Fibroblast of mammary gland (primary cell): ENCODE measurements around the gene TOR1A.

Source experiments
- DNase-seq: peaks from one replicate; pipeline ENCODE4 v3.0.0-alpha.2; 2010; ENCODE audit warnings: low read depth
- H3K4me3 ChIP-seq: 2 replicates; pipeline ENCODE4 v1.5.1; 2011; ENCODE audit warnings: low read depth, mild to moderate bottlenecking, low read length, moderate library complexity; ENCODE audit not compliant: control insufficient read depth
- TF ChIP-seq, protein P1 (sequence below): conservative IDR thresholded peaks from 2 replicates; pipeline ENCODE4 v1.5.1; 2011; ENCODE audit warnings: low read depth, low read length, inconsistent platforms; ENCODE audit not compliant: control insufficient read depth, insufficient read depth

The TOR1A gene

DNA sequence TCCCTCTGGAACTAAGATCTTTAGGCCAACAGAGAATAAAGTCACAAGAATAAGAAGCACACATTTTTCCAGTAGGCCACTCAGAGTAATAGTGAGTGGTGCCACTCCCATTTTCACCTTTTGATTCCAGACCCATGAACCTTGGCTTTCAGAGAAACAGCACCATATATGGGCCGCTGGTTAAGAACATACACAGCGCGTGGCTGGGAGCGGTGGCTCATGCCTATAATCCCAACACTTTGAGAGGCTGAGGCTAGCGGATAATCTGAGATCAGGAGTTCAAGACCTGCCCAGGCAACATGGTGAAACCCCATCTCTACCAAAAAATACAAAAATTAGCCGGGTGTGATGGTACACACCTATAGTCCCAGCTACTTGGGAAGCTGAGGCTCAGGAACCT is 55.5 kb downstream of the TOR1A start:
- no peak overlapping the region for H3K4me3 ChIP-seq
- no peak for DNase-seq
- TF ChIP-seq, protein P1, sequence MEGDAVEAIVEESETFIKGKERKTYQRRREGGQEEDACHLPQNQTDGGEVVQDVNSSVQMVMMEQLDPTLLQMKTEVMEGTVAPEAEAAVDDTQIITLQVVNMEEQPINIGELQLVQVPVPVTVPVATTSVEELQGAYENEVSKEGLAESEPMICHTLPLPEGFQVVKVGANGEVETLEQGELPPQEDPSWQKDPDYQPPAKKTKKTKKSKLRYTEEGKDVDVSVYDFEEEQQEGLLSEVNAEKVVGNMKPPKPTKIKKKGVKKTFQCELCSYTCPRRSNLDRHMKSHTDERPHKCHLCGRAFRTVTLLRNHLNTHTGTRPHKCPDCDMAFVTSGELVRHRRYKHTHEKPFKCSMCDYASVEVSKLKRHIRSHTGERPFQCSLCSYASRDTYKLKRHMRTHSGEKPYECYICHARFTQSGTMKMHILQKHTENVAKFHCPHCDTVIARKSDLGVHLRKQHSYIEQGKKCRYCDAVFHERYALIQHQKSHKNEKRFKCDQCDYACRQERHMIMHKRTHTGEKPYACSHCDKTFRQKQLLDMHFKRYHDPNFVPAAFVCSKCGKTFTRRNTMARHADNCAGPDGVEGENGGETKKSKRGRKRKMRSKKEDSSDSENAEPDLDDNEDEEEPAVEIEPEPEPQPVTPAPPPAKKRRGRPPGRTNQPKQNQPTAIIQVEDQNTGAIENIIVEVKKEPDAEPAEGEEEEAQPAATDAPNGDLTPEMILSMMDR = no peak

- TF ChIP-seq, protein P1 = no peak
- no peak for DNase-seq
- H3K4me3 ChIP-seq = no peak overlapping the region
Measured at GRCh38 chr9:129765764-129766317, 58.1 kb downstream of the TOR1A start.

- no peak overlapping the region for H3K4me3 ChIP-seq
- TF ChIP-seq, protein P1 = no peak
- peak; percentile 94 for DNase-seq
Measured at GRCh38 chr9:129762985-129763926, 60.7 kb downstream of the TOR1A start.
